Inferior parietal cortex (tissue), 1 donor: ENCODE measurements around the gene MRPL36.

ENCODE experiments used
- DNase-seq: peaks from one replicate; pipeline ENCODE4 v3.0.0-alpha.2; 2016; ENCODE audit errors: extremely low spot score

Gene MRPL36

DNA sequence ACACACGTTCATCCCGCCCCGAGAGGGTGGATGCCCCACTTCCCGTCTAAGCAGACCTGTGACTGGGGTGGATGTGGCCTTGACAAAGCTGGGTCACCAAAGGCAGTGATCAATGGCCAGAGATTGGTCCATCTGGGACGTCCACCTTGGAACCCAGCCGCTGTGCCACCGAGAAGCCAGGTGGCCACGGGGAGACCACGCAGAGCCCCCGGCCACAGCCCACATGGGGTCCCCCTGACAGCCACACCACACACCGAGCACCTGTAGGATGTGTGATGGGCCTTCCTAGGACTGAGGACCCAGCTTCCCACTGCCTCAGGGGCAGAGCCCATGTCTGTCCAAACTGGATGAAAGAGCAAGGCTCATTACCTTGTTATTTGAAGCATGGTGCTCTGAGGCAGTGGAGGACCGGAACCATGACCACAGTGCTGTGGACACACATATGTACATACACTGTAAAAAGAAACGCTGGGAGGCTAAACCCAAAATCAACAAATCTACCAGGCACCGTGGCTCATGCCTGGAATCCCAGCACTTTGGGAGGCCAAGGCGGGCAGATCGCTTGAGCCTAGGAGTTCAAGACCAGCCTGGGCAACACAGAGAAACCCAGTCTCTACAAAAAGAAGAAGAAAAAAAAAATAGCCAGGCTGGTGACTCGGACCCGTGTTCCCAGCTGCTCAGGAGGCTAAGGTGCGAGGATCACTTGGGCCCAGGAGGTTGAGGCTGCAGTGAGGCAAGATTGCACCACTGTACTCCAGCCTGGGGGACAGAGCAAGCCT, 50.1 kb downstream of the MRPL36 start:
- no peak for DNase-seq

DNA sequence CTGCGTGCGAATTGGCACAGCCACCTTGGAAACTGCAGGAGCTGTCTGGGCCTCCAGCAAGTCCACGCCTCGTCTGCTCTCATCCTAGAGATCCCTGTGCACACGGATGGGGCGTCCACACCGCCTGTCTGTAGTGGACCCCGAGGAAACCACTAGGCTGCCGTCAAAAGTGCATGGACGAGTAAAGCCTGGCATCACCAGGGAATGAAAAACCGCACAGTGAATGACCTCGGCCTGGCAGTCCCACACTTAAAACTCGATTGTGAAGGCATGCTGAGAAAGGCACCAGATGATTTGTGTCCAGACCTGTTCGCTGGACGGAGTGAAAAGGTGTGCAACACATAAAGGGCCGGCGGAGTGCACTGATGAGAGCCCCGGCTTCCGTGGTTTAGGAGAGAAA, 50.8 kb downstream of the MRPL36 start:
- no peak for DNase-seq
